SK-N-SH (cell line): ENCODE data around the gene NDST4. TPM values are rescaled to one million over a fixed set of nuclear protein-coding genes. Genes with fewer than 3 reads are reported as not detected.

Source experiments
- CTCF ChIA-PET: fragments of 300-600, 350-600 bp; formaldehyde crosslinking; extraction: SDS; loops from one replicate; lab custom pipeline; 2021; lab: Yijun Ruan, JAX
- POLR2A ChIA-PET: fragments of 350-600 bp; sonication (Branson Sonifier 250); formaldehyde crosslinking; extraction: SDS; loops from one replicate; lab custom pipeline; 2020; ENCODE audit warnings: antibody characterized with exemption, inconsistent platforms; lab: Yijun Ruan, JAX
- DNase-seq: peaks from one replicate; pipeline ENCODE4 v3.0.0; 2012
- H2AFZ ChIP-seq: fragments of 200-600 bp; sonication (generic); 2 replicates; pipeline ENCODE4 v1.8.1; 2016; ENCODE audit warnings: antibody characterized with exemption, mild to moderate bottlenecking, low read depth
- H3F3A ChIP-seq: fragments of 200-600 bp; sonication (generic); replicated peaks from 2 replicates; pipeline ENCODE3; 2016; ENCODE audit warnings: antibody characterized with exemption, mild to moderate bottlenecking; ENCODE audit not compliant: insufficient read depth
- H3K27ac ChIP-seq, 2 experiments: fragments of 200-500 bp in 1 of 2; fragments of 200-600 bp in 1 of 2; sonication (Bioruptor generic) in 1 of 2; sonication (generic), shearing (Covaris generic) in 1 of 2; 2 replicates each; pipeline versions ENCODE4 v1.5.1 to v1.6.1; 2014 to 2016; ENCODE audit warnings: low read depth in 2 of 2, inconsistent platforms in 1 of 2, low read length in 1 of 2, mild to moderate bottlenecking in 1 of 2, mixed read lengths in 1 of 2
- H3K27me3 ChIP-seq: fragments of 200-600 bp; sonication (generic), shearing (Covaris generic); 2 replicates; pipeline ENCODE4 v1.6.1; 2016; ENCODE audit warnings: mixed run types; ENCODE audit not compliant: insufficient read depth
- H3K36me3 ChIP-seq, 2 experiments: fragments of 200-500 bp in 1 of 2; fragments of 200-600 bp in 1 of 2; sonication (Bioruptor generic) in 1 of 2; sonication (generic) in 1 of 2; replicated peaks in 1 of 2; 2 replicates each; pipeline versions ENCODE3 to v1.5.1; 2014 to 2016; ENCODE audit warnings: low read length in 1 of 2, mild to moderate bottlenecking in 1 of 2; ENCODE audit not compliant: insufficient read depth in 2 of 2, control insufficient read depth in 1 of 2
- H3K4me1 ChIP-seq, 2 experiments: fragments of 200-500 bp in 1 of 2; fragments of 200-600 bp in 1 of 2; sonication (Bioruptor generic) in 1 of 2; sonication (generic), shearing (Covaris generic) in 1 of 2; 2 replicates each; pipeline versions ENCODE4 v1.5.1 to v1.6.1; 2014 to 2016; ENCODE audit warnings: low read depth in 1 of 2, low read length in 1 of 2, mixed run types in 1 of 2; ENCODE audit not compliant: insufficient read depth in 2 of 2, control insufficient read depth in 1 of 2
- H3K4me2 ChIP-seq: fragments of 200-600 bp; sonication (generic), shearing (Covaris generic); 2 replicates; pipeline ENCODE4 v1.6.1; 2017; ENCODE audit warnings: mixed run types
- H3K4me3 ChIP-seq, 2 experiments: fragments of 200-500 bp in 1 of 2; fragments of 200-600 bp in 1 of 2; sonication (Bioruptor generic) in 1 of 2; sonication (generic), shearing (Covaris generic) in 1 of 2; 2 replicates each; pipeline versions ENCODE4 v1.5.1 to v1.8.1; 2014 to 2016; ENCODE audit warnings: low read depth in 2 of 2, inconsistent platforms in 1 of 2, low read length in 1 of 2, mild to moderate bottlenecking in 1 of 2, mixed read lengths in 1 of 2, moderate library complexity in 1 of 2
- H3K79me2 ChIP-seq: fragments of 200-600 bp; sonication (generic); 2 replicates; pipeline ENCODE4 v1.8.1; 2017; ENCODE audit warnings: mild to moderate bottlenecking; ENCODE audit not compliant: insufficient read depth
- H3K9ac ChIP-seq: fragments of 200-600 bp; sonication (generic); 2 replicates; pipeline ENCODE4 v1.6.1; 2017; ENCODE audit warnings: mixed run types
- H3K9me2 ChIP-seq: fragments of 200-600 bp; sonication (generic); 2 replicates; pipeline ENCODE4 v1.6.1; 2017; ENCODE audit warnings: mixed run types
- H3K9me3 ChIP-seq: fragments of 200-600 bp; sonication (generic); 2 replicates; pipeline ENCODE4 v1.6.1; 2017; ENCODE audit warnings: mixed run types, mild to moderate bottlenecking, moderate library complexity
- H4K20me1 ChIP-seq: fragments of 200-600 bp; sonication (generic); 2 replicates; pipeline ENCODE4 v1.6.1; 2017; ENCODE audit warnings: mild to moderate bottlenecking, mixed run types; ENCODE audit not compliant: insufficient read depth
- ELF1 ChIP-seq: IDR thresholded peaks from 2 replicates; pipeline ENCODE4 v1.4.0; 2012
- EP300 ChIP-seq, 2 experiments: IDR thresholded peaks; 2 replicates each; pipeline versions ENCODE4 v1.4.0 to v1.6.1; 2012; ENCODE audit warnings: borderline replicate concordance in 1 of 2, low read depth in 1 of 2, low read length in 1 of 2
- EZH2phosphoT487 ChIP-seq: fragments of 200-600 bp; sonication (generic); IDR thresholded peaks from 2 replicates; pipeline ENCODE4 v1.6.1; 2017; ENCODE audit warnings: low read depth, mixed run types, mild to moderate bottlenecking, antibody characterized with exemption, moderate library complexity, borderline replicate concordance
- FOSL2 ChIP-seq: IDR thresholded peaks from 2 replicates; pipeline ENCODE4 v1.4.0; 2012; ENCODE audit warnings: low read depth, mild to moderate bottlenecking, moderate library complexity, borderline replicate concordance
- GABPA ChIP-seq: IDR thresholded peaks from 2 replicates; pipeline ENCODE4 v1.4.0; 2012; ENCODE audit warnings: low read depth, mild to moderate bottlenecking
- GATA2 ChIP-seq: sonication (generic); formaldehyde crosslinking; IDR thresholded peaks from 2 replicates; pipeline ENCODE4 v1.5.0; 2020; ENCODE audit warnings: mild to moderate bottlenecking, missing genetic modification reagents
- IRF3 ChIP-seq: fragments of 150-350 bp; IDR thresholded peaks from 2 replicates; pipeline ENCODE4 v1.6.1; 2016; ENCODE audit warnings: mild to moderate bottlenecking, low read depth, low read length
- JUND ChIP-seq: IDR thresholded peaks from 2 replicates; pipeline ENCODE4 v1.4.0; 2012
- MEF2A ChIP-seq: IDR thresholded peaks from 2 replicates; pipeline ENCODE4 v1.4.0; 2012; ENCODE audit warnings: low read depth, borderline replicate concordance
- NFIC ChIP-seq: IDR thresholded peaks from 2 replicates; pipeline ENCODE4 v1.4.0; 2012; ENCODE audit warnings: borderline replicate concordance
- PBX3 ChIP-seq: IDR thresholded peaks from 2 replicates; pipeline ENCODE4; 2012
- POLR2AphosphoS5 ChIP-seq: IDR thresholded peaks from 2 replicates; pipeline ENCODE4 v1.6.1; 2012; ENCODE audit warnings: low read depth, low read length
- SIN3A ChIP-seq: IDR thresholded peaks from 2 replicates; pipeline ENCODE4 v1.6.1; 2012; ENCODE audit warnings: low read depth, mild to moderate bottlenecking, low read length, moderate library complexity, borderline replicate concordance
- TAF1 ChIP-seq: IDR thresholded peaks from 2 replicates; pipeline ENCODE4 v1.6.1; 2012; ENCODE audit warnings: low read depth, mild to moderate bottlenecking, low read length, moderate library complexity, borderline replicate concordance
- TEAD4 ChIP-seq: IDR thresholded peaks from 2 replicates; pipeline ENCODE4 v1.4.0; 2012; ENCODE audit warnings: mild to moderate bottlenecking, borderline replicate concordance; ENCODE audit not compliant: insufficient read depth
- USF1 ChIP-seq: IDR thresholded peaks from 2 replicates; pipeline ENCODE4 v1.4.0; 2012; ENCODE audit warnings: low read depth, borderline replicate concordance
- YY1 ChIP-seq: IDR thresholded peaks from 2 replicates; pipeline ENCODE4 v1.4.0; 2012; ENCODE audit warnings: low read depth, mild to moderate bottlenecking
- ZBTB33 ChIP-seq: IDR thresholded peaks from 2 replicates; pipeline ENCODE4 v1.4.0; 2012; ENCODE audit warnings: low read depth, borderline replicate concordance
- whole genome bisulfite sequencing: methylation state at CpG from one replicate; pipeline ENCODE4 v1.1.6; 2017; ENCODE audit warnings: low lambda C conversion rate; 5-methylcytosine and 5-hydroxymethylcytosine counted together
- polyA plus RNA-seq, 3 experiments: library from polyadenylated mRNA; depleted of rRNA; stranded (reverse); fragments of >200 nt; gene quantifications; 2 replicates each; pipeline ENCODE4 v1.2.3, GENCODE V29; 2012

Gene NDST4
- polyA plus RNA-seq, 1 of the 3 experiments (the other 2 are of a cell fraction): not detected

- ChIA-PET POLR2A (no interaction called here), CTCF (interaction anchor here (1.6 kb wide), 1 partner anchor 32 kb away, joined by 4 read pairs; no protein-coding TSS in a partner anchor)
- H4K20me1 ChIP-seq: no peaks in the 10 kb centered on the region
- H3K4me3 ChIP-seq: no peak overlapping the region
- no peaks in the 10 kb centered on the region for H3K4me1 ChIP-seq
- H3K4me2 ChIP-seq: no peak overlapping the region
- no peaks in the 10 kb centered on the region for H3K36me3 ChIP-seq
- H3K27me3 ChIP-seq: no peaks in the 10 kb centered on the region
- no peak overlapping the region for H2AFZ ChIP-seq
- TF ChIP-seq EZH2phosphoT487 (no peak), FOSL2 (no peak)
- 4% methylated on average over 1 of the region's 1 CpG for whole genome bisulfite sequencing
- no peaks in the 10 kb centered on the region for H3K79me2 ChIP-seq
- H3K9me2 ChIP-seq: no peaks in the 10 kb centered on the region
- H3F3A ChIP-seq: no peaks in the 10 kb centered on the region
- no peak overlapping the region for H3K9ac ChIP-seq
- DNase-seq: no peak
- no peaks in the 10 kb centered on the region for H3K9me3 ChIP-seq
- no peak overlapping the region for H3K27ac ChIP-seq
Observed at GRCh38 chr4:114839986-114840385, 273.4 kb downstream of the NDST4 start.

GRCh38 chr4:114830628-114831027 is 282.8 kb downstream of the NDST4 start:
- CTCF ChIA-PET: no interaction called here

More at GRCh38 chr4:114830628-114831027, 282.8 kb downstream of the NDST4 start:
- H3K9me2 ChIP-seq: no peaks in the 10 kb centered on the region
- no peaks in the 10 kb centered on the region for H3K9me3 ChIP-seq
- no peak overlapping the region for H3K4me2 ChIP-seq
- no peak for DNase-seq
- H3K27me3 ChIP-seq: no peaks in the 10 kb centered on the region
- no peak overlapping the region for H3K9ac ChIP-seq
- no peaks in the 10 kb centered on the region for H3K79me2 ChIP-seq
- no peaks in the 10 kb centered on the region for H3F3A ChIP-seq
- POLR2A ChIA-PET: no interaction called here
- H4K20me1 ChIP-seq: no peaks in the 10 kb centered on the region
- no peak overlapping the region for H3K4me3 ChIP-seq
- TF ChIP-seq PBX3 (no peak), TAF1 (no peak), ZBTB33 (no peak), EZH2phosphoT487 (no peak), NFIC (no peak), GATA2 (no peak), EP300 (IDR thresholded peaks at IDR 0.05; ENCODE audit: borderline replicate concordance in 1 of 2, low read depth in 1 of 2, low read length in 1 of 2) (no peak), POLR2AphosphoS5 (no peak), YY1 (no peak), TEAD4 (no peak), SIN3A (no peak), ELF1 (no peak), USF1 (no peak), MEF2A (no peak), GABPA (no peak), IRF3 (no peak), JUND (no peak)
- no peak overlapping the region for H2AFZ ChIP-seq
- 31% methylated on average over 2 of the region's 2 CpGs for WGBS
- no peaks in the 10 kb centered on the region for H3K36me3 ChIP-seq
- no peak overlapping the region for H3K27ac ChIP-seq
- no peaks in the 10 kb centered on the region for H3K4me1 ChIP-seq
